ENCODE measurements around the gene GFOD1. TPM values are rescaled to one million over a fixed set of nuclear protein-coding genes. Genes with fewer than 3 reads are reported as not detected.
A peak's percentile ranks its signal among the peaks of the same experiment; 100 is the strongest.

Gene GFOD1
- total RNA-seq, 2 donors from 2014 or later, result 59.3 to 78.3 TPM

DNA sequence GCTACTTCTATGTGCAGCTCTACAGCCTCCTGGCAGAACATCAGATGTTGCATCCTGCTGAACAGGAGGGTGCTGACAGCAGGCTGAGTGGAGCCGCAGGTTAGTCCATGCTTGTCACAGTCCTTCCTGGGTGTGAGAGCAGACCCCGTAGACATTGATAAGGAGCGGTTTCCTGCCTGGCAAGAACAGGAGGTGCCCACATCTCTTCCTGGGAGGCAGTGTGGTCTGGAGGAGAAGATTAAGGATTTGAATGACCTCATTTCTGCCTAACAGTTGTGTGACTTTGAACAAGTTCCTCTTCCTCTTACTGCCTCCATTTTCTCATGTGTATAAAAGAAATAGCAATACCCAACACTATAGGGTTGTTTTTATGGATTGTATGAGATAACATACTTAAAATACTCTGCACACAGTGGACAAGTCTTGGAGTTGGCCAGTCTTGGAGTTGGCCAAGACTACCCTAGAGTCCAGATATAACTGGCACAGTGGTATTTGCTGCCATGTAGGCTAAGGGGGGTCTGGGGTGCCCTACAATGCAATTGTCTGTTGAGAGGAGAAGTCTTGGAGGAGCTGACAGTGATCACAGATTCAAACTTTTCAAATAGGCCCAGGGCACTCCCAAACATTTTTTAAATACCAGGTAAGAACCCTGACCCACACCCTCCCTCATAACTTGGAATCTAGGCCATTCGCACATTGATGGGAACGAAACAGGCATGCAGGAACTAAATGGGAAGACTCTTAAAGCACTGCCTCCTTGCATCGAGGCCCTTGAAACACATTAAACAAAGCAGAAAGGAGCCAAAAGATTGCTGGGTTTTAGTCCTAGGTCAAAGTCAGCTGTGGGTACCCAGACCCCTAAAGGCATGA lies 126.5 kb downstream of the GFOD1 start:
- ATAC-seq (peak; percentile 86 to 87), DNase-seq (peak; percentile 63)
- intact Hi-C loops (cut with DNase I), result no loop called here

DNA sequence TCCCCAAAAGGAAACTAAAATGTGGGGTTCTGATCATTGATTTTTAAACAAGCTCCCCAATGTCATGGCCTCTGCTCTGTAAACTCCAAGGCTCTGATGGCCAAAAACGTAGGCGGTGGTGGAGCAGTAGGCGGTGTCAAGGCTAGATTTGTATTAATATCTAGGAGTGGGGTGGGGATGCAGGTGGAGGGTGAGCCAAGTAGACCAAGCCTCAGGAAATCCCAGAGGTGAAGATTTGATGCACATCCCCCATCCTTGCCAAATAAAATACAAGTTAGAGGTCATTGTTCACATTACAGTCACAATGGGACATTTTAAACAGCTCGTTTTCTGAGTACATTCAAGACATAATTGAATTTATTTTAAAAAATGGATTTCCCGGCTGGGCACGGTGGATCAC lies 128.1 kb downstream of the GFOD1 start:
- DNase-seq (no peak), ATAC-seq (no peak)
- intact Hi-C loops (cut with DNase I), result loop anchor here in 1 of 2 donors (10.0 kb wide), 1 partner anchor 46 kb away; no protein-coding TSS in a partner anchor

DNA sequence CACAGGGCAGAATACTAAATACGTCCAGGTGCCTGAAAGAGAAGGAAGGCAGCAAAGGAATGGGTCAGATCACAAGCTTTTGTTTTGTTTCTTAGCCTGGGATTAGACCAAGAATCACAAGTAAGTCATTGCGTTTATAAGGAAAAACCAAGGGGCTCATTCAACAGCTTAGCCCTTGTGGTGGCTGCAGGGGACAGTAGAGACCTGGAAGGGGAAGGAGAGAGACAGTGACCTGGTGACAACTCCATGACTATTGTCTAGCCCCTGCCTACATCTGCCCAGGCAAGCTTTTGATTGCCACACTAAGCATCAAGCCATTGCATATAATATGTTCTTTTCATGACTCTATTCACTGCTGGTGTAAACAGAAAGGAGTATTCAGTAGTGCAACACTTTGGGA lies 128.9 kb downstream of the GFOD1 start:
- intact Hi-C loops (cut with DNase I), result loop anchor here in 1 of 2 donors (10.0 kb wide), 1 partner anchor 46 kb away; no protein-coding TSS in a partner anchor
- DNase-seq (no peak), ATAC-seq (no peak)

DNA sequence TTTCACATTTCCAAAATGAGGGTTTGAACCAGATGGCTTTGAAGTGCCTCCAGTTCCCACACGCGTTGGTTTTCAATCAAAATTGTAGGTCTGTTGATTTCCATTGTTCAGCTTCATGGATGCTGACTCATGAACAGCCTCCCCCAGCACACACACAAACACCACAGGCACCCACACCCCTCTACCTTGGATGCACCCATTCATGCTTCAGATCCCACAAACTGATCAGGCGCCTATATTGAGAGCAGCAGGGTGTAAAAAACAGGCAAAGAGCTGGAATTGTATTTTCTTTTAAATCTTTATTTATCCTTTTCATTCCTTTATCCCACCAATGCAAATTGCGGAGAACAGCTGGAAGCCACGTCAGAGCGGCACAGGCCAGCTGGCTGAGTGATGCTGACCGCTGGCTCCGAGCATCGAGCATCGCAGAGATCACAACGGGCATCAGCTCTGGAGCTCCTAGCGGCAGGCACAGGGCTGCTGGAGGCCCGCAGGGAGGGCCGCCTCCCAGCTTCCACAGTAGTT lies 129.8 kb downstream of the GFOD1 start:
- DNase-seq (peak; percentile 53), ATAC-seq (no peak)
- intact Hi-C loops (cut with DNase I), result loop anchor here in 1 of 2 donors (10.0 kb wide), 1 partner anchor 47 kb away; no protein-coding TSS in a partner anchor

DNA sequence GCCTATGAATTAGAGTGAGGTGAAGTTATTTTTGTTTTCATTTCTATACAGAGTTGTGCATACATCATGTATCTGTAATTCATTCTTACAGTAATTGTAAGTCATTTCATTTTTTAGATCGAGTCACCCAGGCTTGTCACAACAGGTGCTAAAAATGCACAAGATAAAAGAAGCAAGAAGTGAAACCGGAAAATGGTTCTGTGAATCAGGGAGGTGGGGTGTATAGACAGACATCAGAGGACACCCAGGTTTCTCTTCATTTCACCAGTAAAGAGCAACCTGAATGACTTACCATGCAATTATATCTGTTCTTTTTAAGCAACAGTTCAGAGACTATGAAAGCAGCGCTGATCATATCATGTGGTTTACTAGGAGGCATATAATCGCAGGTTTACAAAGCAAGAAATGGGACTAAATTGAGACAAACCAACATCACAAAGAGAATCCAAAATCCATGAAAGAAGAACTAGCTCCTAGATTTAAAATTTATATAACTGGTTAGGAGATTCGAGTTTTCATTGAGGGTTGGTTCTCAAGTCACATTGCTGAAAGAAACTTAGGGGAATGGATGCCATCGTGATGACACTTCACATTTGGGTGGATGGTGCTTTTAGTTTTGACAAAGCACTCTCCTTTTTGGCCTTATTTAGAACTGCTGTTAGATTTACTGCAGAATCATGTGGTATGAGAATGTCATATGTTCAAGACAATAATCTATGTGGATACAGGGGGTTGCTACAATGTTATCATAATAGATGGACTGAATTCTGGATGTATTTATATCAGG lies 131.2 kb downstream of the GFOD1 start:
- intact Hi-C loops (cut with DNase I), result loop anchor here in 1 of 2 donors (10.0 kb wide), 1 partner anchor 49 kb away; no protein-coding TSS in a partner anchor
- no peak for ATAC-seq
- DNase-seq, result no peak

DNA sequence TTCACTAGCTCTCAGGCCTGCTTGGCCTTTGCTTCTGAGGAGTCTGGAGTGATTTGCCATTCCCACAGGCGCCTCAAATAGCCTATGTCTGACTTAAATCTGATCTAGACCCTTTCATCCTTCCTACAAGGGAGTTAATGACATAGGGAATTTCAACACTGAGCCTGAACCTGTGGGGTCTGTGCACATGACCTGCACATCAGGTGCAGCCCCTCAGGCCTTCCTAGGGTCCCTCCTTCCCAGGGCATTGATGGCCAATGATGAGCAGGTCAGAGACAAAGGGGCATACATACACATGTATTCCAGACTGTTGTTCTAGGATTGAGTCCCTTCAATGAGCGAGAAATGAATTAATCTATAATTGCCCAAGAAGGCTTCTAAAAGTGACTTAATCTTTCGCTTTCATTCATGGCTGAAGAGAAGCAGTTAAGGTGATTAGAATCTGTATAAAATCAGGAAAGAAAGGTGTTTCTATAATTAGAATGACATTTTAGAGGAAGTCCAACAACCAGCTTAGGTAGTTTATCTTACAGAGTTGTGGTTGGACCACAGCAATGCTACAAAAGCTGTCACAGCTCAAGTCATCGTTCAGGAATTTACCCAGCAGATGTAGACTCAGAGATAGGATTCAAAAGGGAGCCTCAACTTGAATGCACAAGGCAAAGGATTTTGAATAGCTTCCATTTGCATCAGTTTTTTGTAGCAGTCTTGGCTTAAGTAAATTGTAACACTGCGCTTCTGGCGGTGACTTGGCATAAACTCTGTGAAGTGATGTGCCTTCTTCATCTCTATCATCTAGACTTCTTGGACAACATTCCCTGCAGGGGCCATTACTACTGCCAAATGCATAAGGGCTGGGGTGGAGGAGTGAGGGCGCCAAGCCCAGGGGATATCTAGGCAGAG lies 132.1 kb downstream of the GFOD1 start:
- DNase-seq, result no peak
- peak; percentile 8 to 78 for ATAC-seq
- intact Hi-C loops (cut with DNase I), result loop anchor here in 1 of 2 donors (10.0 kb wide), 1 partner anchor 50 kb away; no protein-coding TSS in a partner anchor

DNA sequence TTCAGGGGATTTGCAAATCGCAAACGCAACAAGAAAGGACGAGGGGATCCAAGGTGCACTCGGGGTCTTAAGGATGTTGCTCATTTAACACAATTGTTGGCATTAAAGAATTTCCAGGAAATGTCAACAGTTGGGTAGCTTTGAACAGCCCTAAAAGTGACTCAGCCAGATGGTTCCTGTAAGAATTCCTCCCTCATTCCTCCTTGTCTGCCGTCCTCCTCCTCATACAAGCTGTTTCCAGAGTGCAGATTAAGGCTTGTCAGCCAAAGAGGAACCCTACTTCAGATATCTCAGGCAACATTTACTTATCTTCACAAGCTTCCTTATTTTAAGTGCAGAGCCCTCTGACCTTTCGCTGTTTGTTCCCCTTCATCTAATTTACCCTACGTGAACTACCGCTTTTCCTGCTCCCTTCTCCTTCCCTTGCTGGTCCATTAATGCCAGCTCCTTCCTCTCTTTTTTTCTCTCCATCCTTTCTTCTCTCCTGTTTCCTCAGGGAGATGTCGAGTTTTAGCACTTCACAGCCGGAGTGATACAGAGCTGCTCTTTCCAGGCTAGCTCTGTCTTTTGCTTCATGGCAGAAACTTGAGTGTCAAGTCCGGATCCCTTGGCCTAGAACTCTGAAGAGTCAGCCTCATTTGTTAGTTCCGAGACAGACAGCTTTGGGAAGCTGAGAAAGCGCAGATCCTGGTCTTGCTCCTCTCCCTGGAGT lies 132.9 kb downstream of the GFOD1 start:
- ATAC-seq, result peak; percentile 15 to 75
- no peak for DNase-seq
- intact Hi-C loops (cut with DNase I), result loop anchor here in 1 of 2 donors (10.0 kb wide), 1 partner anchor 50 kb away; no protein-coding TSS in a partner anchor

DNA sequence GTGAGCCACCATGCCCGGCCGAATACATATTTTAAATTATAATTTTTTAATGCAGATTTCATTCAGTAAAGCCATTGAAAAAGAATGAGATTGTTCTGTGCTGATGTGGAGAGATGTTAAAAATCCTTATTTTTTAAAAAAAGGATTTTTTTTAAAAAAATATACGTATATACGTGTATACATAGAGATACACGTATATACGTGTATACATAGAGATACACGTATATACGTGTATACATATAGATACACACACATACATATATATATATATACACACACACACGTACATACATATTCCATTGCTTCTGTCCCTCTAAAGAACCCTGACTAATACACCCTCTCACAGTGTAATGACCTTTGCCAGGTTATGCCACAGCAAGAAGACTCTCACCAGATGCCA lies 135.2 kb downstream of the GFOD1 start:
- no peak for ATAC-seq
- intact Hi-C loops (cut with DNase I), result loop anchor here in 1 of 2 donors (10.0 kb wide), 1 partner anchor 53 kb away; no protein-coding TSS in a partner anchor

DNA sequence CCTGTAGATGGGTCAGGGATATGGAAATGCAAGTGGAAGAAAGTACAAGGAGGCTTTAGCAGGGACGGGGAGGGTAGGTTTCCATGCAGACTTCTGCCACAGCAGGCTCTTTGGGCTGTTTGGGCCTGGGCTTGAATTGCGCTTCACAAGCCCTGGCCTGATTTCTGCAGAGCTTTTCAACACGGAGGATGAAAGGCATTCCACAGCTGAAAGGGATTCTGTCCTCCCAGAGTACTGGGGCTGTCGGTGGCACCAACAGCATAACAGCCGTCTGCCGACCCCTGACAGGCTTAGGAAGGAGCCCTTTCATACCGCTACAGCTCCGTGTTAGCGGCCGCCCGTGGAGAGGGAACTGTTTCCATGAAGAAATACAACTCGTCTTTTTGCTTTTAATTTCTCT lies 136.1 kb downstream of the GFOD1 start:
- ATAC-seq, result no peak
- no peak for DNase-seq
- intact Hi-C loops (cut with DNase I), result loop anchor here in 1 of 2 donors (10.0 kb wide), 1 partner anchor 54 kb away; no protein-coding TSS in a partner anchor

More for the DNA sequence above, 135.2 kb downstream of the GFOD1 start:
- no peak for DNase-seq

DNA sequence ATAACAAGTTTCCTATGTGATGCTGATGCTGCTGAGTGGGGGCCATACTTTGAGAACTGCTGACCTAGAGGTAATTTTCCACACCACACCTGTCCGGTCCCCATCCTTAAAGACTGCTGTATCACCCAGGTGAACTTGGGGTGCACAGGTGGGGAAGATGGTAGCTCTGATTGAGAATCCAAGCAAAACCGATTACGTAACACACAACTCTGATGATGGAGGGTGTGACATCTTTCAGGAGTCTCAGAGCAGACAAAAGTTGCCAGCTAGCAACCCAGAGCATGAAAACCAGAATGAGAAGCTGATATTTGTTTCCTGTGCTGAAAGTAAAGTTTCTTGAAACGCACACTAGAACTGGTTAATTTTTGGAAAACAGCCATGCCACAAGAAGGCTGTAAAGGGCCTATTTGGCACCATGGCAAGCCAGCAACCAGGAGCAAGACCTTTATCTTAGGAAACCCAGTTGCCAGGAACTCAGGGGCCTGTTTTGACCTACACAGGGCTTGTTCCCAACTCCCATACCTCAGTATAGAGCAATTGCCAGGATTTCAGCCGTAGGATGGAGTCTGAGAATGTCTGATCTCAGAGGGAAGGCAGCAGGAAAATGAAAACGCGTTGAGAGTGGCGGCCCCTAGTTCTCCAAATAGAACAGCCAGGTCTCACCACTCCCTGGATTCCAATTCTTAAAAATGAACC lies 137.4 kb downstream of the GFOD1 start:
- intact Hi-C loops (cut with DNase I), result loop anchor here in 1 of 2 donors (10.0 kb wide), 1 partner anchor 55 kb away; no protein-coding TSS in a partner anchor

DNA sequence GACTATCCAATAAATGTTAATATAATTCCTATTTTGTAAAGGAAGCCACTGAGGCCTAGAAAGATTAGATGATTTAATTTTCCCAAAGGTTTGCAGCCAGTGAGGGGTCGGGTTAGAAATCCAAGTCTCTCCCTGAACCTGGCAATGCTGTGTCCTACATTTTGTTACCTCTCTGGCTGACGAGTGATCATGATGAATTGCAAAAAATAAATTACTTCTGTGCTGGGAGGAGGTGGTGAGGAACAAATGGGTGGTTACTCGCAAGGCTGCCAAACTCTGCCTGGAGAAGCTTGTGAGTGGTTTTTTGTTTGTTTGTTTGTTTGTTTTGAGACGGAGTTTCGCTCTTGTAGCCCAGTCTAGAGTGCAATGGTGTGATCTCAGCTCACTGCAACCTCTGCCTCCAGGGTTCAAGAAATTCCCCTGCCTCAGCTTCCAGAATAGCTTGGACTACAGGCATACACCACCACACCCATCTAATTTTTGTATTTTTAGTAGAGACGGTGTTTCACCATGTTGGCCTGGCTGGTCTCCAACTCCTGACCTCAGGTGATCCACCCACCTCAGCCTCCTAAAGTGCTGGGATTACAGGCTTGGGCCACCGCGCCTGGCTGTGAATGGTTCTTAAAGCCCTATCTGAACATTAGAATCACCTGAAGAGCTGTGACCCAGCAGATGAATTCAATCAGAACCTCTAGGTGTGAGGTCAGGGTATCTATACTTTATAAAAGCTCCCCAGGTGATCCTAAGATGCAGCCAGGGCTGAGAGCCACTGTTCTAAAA lies 138.9 kb downstream of the GFOD1 start:
- DNase-seq (no peak), ATAC-seq (no peak)
- intact Hi-C loops (cut with DNase I), result no loop called here

More for the DNA sequence above, 137.4 kb downstream of the GFOD1 start:
- peak; percentile 9 to 39 for ATAC-seq
- DNase-seq, result no peak

DNA sequence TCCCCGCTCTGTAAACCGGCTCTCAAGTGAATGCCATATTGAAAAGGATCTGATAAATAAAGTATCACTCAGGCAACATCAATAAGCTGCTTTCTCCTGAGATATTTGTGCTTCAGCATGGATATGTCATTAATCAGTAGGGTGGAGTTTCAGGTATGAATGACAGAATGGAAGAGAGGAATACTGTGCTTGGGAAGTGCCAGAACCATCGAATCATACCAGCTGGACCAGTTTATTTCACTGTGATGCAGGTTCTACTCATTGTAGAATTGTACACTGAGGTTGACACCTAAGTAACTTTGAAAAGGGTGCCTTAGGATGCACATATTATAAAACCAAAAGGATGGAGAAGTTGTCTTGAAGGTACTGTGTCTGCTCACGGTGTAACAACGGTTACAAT lies 141.2 kb downstream of the GFOD1 start:
- ATAC-seq, result no peak
- no peak for DNase-seq
- intact Hi-C loops (cut with DNase I), result no loop called here

DNA sequence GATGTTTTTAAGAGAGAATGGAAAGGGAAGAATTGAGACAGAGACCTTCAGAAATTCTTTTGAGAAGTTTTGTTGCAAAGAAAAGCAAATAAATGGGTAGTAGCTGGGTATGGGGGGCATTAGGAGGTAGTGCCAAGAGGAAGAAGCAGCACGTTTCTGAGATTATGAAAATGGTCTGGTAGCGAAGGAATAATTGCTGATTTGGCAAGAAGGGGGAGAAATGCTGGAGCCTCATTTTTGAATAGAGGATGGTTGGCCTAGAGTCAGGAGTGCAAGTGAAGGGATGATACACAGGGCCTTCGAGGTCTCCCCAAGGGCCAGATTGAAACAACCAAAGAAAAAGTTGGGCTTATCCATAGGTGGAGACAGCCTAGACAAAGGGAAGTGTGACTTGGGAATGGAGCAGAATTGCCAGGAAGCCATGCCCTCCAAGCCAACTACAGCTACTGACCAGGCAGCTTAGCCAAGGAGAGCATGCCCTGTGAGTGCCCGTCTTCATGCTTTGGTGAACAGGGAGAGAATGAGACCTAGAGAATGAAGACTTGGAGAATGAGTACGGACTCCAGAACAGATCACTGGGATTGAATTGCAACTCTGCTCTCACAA lies 144.9 kb downstream of the GFOD1 start:
- DNase-seq, result no peak
- intact Hi-C loops (cut with DNase I), result loop anchor here in 1 of 2 donors (5.0 kb wide), 1 partner anchor 190 kb away; no protein-coding TSS in a partner anchor
- no peak for ATAC-seq

DNA sequence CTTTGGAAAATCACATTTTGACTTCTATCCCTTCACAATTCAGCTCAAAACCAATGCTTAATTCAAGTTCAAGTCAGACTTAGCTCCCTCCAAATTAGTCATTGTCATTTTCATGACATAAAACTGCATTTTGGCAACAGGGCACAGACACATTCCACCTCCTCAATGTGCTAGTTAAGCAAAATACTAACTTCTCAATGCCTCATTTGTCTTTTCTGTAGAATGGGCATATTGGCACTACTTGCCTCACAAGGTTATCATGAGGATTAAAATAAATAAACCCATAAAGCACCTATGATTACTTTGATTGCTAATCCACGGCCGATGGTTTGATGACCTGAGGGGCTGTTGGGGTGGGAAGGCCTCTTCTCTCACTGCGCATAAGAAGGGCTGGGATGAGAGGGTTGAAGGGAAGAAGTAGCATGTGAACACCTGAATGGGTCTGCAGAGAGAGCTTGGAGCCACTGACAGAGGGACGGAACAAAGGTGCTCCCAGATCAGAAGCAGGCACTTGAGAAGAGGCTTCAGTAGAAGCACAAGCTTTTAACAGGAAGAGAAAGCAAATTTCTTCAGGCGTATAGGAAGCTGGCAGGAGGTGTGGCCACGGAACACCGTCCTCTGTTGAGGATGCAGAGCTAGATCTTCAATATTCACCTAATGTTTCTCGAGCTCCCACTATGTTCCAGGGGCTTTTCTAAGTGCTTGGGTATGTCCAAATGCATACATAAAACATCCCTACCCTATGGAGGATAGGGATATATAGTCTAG lies 147.4 kb downstream of the GFOD1 start:
- no peak for DNase-seq
- intact Hi-C loops (cut with DNase I), result loop anchor here (2.0 to 5.0 kb wide), 2 partner anchors 192 to 199 kb away; no protein-coding TSS in a partner anchor
- no peak for ATAC-seq

DNA sequence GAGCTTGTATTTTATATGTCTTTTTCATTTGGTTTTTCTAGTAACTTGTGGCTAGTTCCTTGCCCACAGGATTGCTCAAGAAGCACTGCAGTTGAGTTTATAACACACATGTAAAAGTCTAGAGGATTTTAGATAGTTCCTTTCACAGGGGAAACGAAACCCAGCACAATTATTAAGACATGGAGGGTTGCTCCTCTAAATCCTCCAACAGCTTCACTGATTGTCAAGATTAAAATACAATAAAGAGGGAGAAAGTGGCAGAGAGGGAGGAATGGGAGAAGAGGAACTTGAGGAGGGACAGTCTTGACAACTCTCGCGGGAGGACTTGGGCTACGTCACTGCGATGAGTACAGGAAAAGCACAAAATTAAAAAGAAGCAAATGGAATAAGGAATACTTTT lies 149.4 kb downstream of the GFOD1 start:
- intact Hi-C loops (cut with DNase I), result loop anchor here in 1 of 2 donors (2.0 kb wide), 1 partner anchor 201 kb away; no protein-coding TSS in a partner anchor
- no peak for DNase-seq
- no peak for ATAC-seq

Measured in left cardiac atrium (tissue), 4 donors.